ENCODE results near the gene CHM. TPM values are rescaled to one million over a fixed set of nuclear protein-coding genes. Genes with fewer than 3 reads are reported as not detected.

CHM gene
- polyA plus RNA-seq, 4 donors, result 29.0 to 34.7 (median 32.3) TPM

DNA sequence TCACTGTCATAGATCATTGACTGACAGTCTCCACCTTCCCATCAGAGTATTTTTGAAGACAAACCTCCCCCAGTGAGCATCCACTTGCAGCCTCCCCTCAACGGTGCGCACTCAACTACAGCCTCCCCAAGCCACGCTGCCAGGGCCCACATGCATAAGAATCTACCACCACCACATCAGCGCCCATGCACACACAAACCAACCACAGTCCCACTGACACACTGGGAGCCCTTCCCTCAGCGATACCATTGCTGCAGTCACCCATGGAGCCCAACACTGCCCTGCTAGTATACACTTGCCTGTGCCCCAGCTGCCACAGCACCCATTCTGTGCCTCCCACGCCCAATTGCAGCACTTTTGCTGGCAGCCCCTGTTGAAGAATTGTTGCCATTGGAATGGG, 132.9 kb downstream of the CHM start:
- no peak for DNase-seq (ENCODE audit: low read depth in 4 of 4, low spot score in 3 of 4)

DNA sequence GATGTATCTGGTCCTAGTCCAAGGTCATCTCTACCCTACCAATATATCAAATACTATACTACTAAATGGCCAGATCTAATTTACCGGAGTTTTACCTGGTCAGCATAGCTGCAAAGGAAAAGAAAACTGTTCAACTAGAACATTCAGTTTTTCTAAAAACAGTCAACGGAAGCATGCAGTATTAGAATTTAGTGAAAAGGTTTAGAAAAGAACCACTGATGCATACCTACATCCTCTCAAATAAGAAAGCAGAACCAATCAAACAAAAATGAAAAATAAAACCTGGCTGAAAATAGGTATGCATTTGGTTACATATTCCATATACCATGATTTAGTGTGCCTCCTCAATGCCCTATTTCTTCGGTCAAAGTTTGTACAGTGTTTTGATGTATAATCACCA, 140.0 kb downstream of the CHM start:
- no peak for DNase-seq (ENCODE audit: low read depth in 4 of 4, low spot score in 3 of 4)

DNA sequence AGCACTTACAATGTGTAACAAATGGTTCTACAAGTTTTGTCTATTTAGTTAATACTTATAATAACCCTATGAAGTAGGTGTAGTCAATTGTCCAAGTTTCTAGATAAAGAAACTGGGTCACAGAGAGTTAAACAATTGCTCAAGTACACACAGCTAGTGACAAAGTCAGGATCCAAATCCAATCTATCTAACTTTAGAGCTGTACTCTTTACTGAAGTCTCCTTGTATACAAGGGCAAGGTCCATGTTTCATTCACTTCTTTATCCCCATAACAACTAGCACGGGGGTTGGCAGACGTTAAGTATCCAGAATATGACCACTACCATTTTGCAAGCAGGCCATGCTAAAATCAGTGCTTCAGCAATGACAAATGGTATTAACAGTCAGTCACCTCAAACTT, 141.0 kb downstream of the CHM start:
- no peak for DNase-seq (ENCODE audit: low read depth in 4 of 4, low spot score in 3 of 4)

DNA sequence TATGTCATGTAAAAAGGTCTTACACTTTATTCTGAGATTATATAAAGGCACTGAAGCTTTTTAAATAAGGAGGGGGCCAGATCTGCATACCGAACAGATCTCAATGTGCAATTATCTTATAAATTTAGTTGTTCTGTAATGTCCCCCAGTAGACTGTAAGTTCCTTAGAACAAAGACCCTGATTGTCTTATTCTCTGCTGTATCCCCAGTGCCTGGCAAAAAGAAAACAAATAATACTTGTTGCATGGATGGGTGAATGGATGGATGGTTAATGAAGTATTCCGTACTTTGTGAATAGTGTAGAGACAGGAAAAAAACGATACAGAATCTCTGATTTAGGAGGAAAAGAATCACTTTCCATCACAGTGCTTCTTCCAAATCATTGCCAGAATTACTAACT, 141.5 kb downstream of the CHM start:
- DNase-seq (ENCODE audit: low read depth in 4 of 4, low spot score in 3 of 4), result no peak

DNA sequence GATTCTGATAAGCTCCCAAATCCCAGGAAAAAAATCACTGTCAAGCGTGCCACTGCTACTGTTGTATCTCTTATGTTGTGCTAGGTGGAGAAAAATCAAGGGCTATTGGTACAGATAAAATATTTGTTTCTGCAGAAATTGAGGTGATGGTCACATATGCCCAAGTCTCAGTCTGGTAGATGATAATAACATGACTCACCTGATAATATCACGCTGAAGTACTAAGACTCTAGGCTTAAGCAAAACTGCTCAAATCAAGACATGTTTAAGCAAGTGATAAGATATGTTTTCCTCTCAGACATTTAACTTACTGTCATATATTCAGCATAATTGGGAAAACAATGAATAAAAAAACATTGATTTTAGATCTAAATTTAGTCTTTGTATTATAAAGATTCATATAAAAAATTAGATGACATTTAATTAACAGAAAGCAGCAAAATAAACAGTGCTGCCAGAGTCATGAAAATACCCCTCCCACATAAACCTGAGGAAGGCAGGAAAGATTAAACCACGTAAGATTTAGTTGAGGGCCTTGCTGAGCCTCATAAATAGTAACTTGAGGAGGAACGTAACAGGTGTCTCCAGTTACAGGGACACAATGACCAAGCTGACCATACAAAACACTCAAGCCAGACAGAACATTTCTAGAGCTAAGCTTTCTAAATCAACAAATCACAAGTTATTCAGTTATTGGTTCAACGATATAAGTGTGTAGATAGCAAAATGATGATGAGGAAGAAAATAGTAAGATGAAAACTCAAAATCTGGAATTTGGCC, 143.5 kb downstream of the CHM start:
- DNase-seq (ENCODE audit: low read depth in 4 of 4, low spot score in 3 of 4), result no peak

DNA sequence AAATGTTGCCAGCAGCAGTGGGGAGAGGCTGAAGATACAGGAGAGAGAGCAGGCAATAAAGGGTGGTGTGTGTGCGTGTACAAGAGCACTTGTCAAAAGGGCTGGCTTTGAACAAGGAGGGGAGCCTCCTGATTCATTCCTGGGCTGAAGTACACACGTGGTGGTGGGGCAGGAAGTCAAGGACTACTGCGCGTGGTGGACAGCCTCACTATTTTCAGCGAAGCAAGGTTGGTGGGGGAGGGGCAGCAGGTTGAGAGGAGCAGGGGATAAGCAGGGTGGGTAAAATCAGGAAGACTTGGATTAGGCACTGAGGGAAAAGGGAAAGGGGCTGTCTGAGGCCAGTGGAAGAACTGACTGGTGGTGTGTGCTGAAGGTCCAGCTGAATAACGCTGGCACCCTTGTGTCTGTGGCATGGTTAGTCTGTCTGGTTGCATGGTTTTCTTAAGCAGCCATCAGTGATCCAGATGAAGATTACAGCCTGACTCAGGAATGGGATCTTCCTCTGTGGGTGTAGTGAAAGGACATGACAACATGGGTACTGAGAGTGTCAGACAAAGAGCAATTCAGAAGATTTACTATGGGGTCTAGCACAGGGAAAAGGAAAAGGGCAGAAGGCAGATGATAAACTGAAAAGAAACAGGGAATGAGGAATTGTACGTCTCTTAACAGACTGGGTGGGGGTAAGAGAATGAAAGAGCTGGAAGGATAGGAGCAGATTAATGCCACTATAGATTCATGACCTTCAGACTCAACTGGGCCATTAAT, 149.8 kb downstream of the CHM start:
- no peak for DNase-seq (ENCODE audit: low read depth in 4 of 4, low spot score in 3 of 4)

DNA sequence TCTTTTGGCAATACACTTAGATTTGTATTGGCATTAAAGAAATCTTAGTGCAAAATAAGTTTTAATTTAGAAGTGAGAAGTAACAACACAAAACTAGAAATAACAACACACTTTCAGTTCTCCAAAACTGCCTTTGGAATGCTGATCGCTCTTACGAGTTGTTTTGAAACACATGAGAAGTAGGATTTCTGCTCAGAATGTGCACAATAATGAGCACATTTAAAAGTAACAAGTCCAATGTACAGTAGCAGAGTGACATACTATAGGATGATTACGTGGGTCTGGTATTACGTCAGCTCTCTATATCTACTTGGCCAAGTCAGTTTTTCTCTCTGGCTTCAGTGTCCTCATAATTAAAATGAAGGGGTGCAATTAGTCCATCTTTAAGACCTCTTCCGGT, 164.8 kb downstream of the CHM start:
- no peak for DNase-seq (ENCODE audit: low read depth in 4 of 4, low spot score in 3 of 4)

DNA sequence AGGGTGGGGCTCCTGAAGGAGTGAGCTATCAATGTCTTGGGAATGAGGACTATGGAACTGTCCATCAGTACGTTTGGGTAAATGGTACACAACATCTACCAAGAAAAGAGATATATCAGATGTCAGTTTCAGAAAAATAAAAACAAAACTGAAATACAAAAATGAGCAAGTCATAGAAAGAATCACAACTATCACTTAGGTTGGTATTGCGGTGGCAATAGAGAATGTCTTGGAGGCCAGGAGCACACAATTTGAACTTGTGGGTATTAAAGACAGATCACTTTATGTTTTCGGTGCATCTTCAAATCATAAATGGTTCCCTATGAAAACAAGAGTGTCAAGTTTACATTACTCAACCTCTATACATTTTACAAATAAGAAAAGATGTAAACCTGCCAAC, 176.8 kb downstream of the CHM start:
- DNase-seq (ENCODE audit: low read depth in 4 of 4, low spot score in 3 of 4), result no peak

DNA sequence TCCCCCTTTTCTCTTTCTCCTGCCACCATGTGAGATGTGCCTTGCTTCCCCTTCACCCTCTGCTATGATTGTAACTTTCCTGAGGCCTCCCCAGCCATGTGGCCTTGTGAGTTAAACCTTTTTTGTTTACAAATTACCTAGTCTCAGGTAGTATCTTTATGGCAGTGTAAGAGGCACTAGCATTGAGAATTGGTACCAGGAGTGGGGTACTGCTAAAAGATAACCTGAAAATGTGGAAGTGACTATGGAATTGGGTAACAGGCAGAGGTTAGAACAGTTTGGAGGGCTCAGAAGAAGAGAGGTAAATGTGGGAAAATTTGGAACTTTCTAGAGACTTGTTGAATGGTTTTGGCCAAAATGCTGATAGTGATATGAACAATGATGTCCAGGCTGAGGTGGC, 182.0 kb downstream of the CHM start:
- DNase-seq (ENCODE audit: low read depth in 4 of 4, low spot score in 3 of 4), result no peak

DNA sequence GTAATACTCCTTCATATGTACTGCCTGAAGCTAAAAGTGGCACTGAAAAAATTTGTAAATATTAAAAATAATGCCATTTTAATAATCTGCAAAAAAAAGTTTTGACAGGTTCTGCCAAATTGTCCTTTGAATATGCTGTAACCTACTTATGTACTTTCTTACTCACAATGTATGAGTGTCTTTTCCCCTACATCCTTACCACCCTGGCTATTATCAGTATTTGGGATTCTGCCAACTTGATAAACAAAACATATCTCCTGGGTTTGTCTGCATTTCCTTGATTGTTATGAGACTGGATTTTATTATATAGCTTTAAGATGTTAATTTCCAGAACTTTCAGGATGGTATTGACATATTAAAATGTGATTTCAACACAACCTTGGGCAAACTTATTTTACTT, 187.9 kb downstream of the CHM start:
- no peak for DNase-seq (ENCODE audit: low read depth in 4 of 4, low spot score in 3 of 4)

DNA sequence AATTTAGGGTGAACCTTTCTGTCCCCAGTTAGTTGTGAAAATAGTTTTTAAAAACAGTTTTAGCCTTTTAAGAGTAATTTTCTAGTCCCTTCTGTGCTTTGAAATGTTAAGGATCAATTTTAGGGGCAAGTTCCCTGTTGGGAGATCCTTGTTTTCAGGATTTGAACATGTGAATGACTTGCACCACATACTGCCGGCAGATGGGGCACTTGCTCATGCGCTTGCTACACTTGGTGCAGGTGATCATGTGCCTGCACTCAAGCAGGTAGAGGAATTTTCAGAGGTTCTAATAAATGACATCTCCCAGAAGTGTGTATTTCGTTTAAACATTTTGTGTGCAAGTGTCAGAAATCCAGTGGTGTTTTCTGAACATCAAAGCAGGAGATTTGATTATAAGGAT, 195.9 kb downstream of the CHM start:
- DNase-seq (ENCODE audit: low read depth in 4 of 4, low spot score in 3 of 4), result peak in 2 of 4 donors; percentile 1 to 3

DNA sequence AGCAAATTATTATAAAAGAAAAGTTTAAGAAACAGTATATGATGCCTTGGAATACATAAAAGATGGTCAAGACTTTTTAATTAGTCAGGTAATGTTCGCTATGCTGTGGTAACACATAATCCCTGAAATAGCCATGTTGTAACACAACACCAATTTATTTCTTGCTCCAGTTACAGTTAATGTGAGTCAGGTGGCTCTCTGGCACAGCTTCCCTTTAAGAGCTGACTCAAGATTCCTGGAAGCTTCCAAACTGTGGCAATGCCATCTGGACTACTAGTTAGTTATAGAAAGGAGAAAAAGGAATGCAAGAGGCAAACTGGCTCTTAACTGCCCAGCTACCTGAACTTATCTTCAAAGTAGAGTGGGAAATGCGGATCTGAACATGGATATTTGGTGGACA, 210.5 kb downstream of the CHM start:
- no peak for DNase-seq (ENCODE audit: low read depth in 4 of 4, low spot score in 3 of 4)

DNA sequence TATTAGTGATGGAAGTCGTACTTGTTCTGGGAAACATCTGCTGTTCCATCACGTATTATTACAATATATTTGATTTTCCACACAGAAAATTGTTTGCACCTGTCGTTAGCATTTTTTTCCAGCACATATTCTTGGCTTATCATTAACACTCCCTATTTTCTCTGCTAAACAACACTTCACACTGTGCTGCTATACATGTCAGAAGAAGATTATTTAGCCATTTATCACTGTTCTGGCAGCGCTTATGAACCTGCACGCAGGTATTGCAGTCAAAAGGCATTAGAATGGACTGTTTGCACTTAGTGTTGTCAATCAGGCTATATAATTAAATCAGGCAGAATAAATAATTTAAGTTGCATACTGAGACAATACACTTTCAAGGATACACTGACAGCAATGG, 218.6 kb downstream of the CHM start:
- no peak for DNase-seq (ENCODE audit: low read depth in 4 of 4, low spot score in 3 of 4)

DNA sequence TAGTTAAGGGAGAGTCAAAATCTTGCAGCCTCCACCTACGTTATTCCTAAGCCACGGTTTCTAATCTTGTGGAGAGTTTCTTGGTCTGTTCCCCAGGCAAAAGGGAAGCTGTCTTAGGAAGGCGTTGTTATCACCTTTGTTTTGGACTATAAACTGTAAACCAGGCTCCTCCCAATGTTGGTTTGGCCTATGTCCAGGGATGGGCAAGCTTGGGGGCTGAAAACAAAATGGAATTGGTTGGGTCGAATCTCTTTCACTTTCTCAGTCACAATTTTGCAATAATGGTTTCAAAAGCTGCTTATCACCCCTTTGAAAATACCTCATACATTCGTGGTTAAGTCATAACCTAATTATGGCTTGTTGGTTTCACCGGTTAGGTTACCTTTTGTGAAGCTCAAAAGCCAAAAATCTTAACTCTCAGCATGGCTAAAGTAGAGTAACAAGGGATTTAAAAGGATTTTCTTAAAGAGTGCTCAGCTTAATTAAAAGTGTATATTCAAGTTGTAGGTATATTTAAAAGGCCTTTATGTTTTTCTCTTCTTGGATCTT, 232.1 kb downstream of the CHM start:
- no peak for DNase-seq (ENCODE audit: low read depth in 4 of 4, low spot score in 3 of 4)

Other genes with a start within 250 kb of the CHM start
- gene DACH2, start 100.9 kb upstream of the CHM start, polyA plus RNA-seq (ENCODE audit: insufficient read length in 4 of 4), result 10 to 100 TPM; 23.2 to 30.6 (median 29.4) TPM

All from right renal pelvis (tissue), 4 donors.